Tongue (tissue), 2 donors: ENCODE data around the gene UXT. TPM values are rescaled to one million over a fixed set of nuclear protein-coding genes. Genes with fewer than 3 reads are reported as not detected.
"Not testable (repeated sequence)": the region's sequence is repeated elsewhere in the genome, so short reads cannot be mapped to it uniquely, and the experiment has no call there.

Source experiments
- DNase-seq: peaks from one replicate; pipeline ENCODE4 v3.0.0-alpha.2; 2015
- total RNA-seq: library from RNA; depleted of rRNA; stranded (reverse); fragments of >200 nt; gene quantifications from one replicate; pipeline ENCODE4 v1.2.3, GENCODE V29; 2014

The UXT gene
- total RNA-seq, 1 donor from 2014 or later: 48.8 TPM

DNA sequence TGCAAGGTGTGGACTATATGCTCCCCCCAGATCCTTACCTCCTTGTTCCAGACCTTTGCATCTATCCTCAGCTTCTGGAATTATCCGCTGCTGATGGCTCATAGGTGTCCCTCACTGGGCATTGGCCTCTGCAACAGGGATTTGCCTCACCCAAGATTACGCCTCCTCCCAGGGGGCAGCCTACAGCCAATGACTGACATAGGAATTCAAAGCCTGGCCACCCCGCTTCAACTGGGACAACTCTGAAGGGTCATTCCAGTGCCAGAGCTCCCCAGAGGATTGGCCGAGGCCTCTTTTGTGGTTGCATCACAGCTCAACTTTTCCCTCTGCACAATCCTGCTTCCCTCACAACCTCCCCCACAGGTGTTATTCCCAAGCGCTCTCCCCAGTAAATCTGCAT is 44.4 kb downstream of the UXT start:
- no peak for DNase-seq

DNA sequence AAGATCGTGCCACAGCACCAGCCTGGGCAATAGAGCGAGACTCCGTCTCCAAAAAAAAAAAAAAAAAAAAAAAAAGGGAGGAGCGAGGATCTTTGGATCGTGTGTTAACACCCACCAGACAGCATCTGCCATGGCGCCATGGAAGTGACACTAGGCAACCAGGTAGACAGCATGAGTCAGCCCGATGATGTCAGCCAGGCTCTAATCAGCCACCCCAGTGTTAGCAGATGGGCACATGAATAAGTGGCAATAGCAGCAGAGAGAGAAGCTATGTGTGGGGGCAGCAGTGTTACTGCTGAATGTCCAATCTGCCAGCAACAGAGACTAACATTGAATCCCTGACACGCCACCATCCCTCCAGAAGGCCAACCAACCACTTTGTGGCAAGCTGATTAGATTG is 45.9 kb downstream of the UXT start:
- no peak for DNase-seq

DNA sequence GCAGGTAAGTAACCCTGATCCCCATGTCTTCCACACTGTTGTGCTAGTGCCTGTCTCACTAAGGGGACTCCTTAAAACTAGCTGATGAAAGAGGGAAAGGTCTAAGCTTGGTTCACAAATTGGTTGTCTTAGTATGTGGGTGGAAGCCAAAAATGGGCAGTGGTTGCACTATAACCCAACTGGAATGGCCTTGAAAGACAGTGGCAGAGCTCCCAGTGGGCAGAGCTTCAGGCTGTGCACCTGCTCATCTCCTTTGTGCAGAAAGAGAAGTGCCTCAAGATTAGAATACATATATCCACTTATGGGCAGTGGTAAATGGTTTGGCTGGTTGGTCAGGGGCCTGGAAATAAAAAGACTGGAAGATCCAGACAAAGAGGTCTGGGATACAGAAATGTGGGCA is 46.6 kb downstream of the UXT start:
- no peak for DNase-seq

DNA sequence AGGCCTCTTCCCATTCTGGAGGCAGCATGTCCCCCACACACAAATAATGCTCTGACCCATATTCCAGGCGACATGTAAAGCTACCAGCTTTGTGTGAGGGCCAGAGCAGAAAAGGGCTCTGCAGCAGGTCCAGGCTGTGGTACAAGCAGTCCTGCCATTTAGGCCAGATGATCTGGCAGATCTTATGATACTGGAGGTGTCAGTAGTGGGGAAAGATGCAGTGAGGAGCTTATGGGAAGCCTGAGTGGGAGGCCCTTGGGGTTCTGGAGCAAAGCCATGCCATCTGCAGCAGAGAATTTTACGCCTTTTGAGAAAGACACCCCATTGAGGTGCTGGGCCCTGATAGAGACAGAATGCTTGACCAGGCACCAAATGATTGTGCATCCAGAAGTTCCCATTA is 47.1 kb downstream of the UXT start:
- DNase-seq: no peak

DNA sequence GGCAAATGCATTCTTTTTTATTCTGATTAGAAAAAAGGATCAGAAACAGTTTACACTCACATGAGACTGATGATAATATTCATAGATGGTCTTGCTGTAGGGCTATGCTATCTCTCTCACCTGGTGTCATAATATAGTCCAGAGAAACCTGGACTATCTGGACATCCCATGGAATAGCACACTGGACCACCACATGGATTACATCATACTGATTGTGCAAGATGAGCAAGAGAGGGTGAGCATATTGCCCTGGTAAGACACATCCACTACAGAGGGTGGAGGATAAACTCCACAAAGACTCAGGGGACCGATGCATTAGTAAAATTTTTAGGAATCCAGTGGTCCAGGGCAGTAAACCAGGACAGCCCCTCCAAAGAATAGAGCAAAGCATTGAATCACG is 47.5 kb downstream of the UXT start:
- DNase-seq: no peak

DNA sequence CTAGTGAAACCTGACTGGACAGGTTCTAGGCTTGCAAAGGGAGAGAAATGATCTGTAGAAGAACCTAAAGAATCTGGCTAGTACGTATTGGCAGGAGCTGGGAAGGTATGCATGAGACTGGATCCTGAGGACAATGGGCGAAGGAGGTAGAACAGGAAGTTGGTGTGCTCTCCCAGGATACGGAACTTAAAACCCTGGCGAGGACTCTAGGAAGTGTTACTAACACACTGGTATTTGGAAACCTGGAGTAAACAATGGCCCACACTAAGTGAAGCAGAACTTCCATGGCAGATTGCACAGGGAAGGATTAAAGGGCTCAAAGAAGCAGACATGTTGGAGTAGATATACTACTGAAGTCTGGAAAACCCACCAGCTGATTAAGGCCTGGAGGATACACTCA is 48.5 kb downstream of the UXT start:
- no peak for DNase-seq

DNA sequence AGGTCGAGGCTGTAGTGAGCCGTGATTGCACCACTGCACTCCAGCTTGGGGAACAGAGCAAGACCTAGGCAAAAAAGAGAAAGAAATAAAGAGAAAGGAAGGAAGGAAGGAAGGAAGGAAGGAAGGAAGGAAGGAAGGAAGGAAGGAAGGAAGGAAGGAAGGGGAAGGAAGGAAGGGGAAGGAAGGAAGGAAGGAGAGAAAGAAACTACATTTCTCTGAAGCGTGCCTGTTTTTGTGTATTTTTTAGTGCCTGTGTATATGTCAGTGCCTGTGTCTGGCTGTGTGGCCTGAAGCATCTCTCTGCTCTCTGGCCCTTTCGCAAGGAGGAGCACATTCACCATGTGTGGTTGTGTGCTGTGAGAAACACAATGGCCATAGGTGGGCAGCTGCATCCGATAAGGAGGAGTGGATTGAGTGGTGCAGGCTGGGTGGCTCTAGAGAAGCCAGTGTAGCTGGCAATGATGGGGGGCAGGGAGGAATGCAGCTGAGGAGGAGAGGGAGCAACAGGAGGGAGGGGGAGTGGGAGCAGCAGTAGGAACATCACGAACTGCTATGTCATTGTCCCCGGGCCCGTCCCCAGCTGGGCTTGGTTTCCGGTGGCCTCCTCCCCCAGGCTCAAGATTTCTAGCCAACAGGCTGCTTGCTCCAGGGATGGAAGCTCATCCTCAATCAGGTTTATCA is 50.7 kb downstream of the UXT start:
- no peak for DNase-seq

DNA sequence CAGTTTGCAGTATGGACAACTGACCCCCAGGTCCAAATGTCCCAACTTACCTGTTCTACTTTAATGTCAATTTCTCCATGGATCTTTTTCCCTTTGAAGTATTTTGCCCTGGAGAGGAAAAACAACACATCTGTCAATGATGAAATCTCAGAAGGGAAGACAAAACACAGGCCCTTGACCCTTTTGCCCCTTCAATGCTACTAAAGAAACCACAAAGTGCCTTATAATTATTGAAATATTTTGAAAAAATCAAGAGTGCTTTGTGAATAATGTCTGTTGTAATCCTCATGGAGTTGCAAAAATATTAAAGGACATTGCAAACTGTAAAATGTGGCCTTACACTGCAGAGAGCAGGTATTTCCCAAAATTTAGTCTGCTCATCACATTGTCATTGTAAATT is 51.9 kb downstream of the UXT start:
- DNase-seq: no peak

DNA sequence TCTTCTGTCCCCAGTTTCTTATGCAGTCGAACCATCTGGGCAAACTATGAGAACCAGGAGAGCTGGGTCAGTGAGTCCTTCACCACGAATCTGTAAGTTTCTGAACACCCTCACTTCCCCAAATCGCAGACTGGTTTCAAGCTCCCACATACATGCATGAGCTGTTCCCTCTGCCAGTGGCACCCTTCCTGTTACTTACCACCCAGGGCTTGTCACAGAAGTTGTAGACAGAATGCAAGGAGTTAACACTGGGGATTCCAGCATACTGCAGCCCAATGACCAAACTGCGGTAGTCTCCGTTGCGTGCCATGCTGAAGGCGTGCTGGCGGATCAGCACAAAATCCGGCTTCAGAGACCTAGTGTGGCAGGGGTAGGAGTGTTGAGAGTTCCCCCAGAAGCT is 54.0 kb downstream of the UXT start:
- DNase-seq: no peak

DNA sequence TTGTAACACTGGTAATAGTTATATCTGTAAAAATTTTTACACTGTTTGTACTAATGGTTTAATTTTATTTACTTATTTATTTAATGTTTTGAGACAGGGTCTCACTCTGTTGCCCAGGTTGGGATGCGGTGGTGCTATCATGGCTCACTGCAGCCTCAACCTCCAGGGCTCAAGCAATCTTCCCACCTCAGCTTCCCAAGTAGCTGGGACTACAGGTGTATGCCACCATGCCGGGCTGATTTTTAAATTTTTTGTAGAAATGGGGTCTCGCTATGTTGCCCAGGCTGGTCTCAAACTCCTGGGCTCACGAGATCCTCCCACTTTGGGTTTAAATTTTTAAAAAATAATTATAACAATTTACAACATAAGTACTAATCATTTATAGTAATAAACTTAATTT is 55.9 kb downstream of the UXT start:
- DNase-seq: not testable (repeated sequence)

Other genes starting within 250 kb of the UXT start
- gene ZNF41, start 176.0 kb downstream of the UXT start, total RNA-seq: 11.9 TPM
- gene ARAF, start 98.0 kb downstream of the UXT start, total RNA-seq: 30.6 TPM
- gene TIMP1, start 76.7 kb downstream of the UXT start, total RNA-seq: 54.4 TPM
- 0.41 TPM for gene SYN1, start 39.3 kb downstream of the UXT start, total RNA-seq
- gene CFP, start 29.2 kb downstream of the UXT start, total RNA-seq: 1.9 TPM
- 16.2 TPM for gene ELK1, start 8.6 kb downstream of the UXT start, total RNA-seq
- 12.1 TPM for gene ZNF81, start 177.7 kb upstream of the UXT start, total RNA-seq